GM12878 (cell line): ENCODE measurements around the gene UVRAG. TPM values are rescaled to one million over a fixed set of nuclear protein-coding genes. Genes with fewer than 3 reads are reported as not detected.

Experiments
- ATAC-seq: fragments of 200-7000 bp; cut with Tn5 transposase; 3 replicates; pipeline ENCODE4 v1.9.1; 2020; ENCODE audit warnings: mild to moderate bottlenecking, moderate library complexity
- BruUV-seq: library from RNA; stranded (reverse); fragments of 400-500 nt; replicated peaks from 2 replicates; lab custom pipeline; 2021; lab: Mats Ljungman, UMichigan
- CTCF ChIA-PET: fragments of 300-600 bp; sonication (Branson Sonifier 250); formaldehyde crosslinking; extraction: SDS; loops from one replicate; lab custom pipeline; 2021; ENCODE audit warnings: inconsistent platforms; lab: Yijun Ruan, JAX
- POLR2A ChIA-PET: fragments of 350-600 bp; formaldehyde crosslinking; extraction: SDS; loops from one replicate; lab custom pipeline; 2021; ENCODE audit warnings: inconsistent platforms; lab: Charles Lee
- RAD21 ChIA-PET: fragments of 300-600 bp; sonication (Branson Sonifier 250); formaldehyde crosslinking; loops from one replicate; lab custom pipeline; 2023; ENCODE audit warnings: antibody characterized with exemption; ENCODE audit not compliant: unreplicated experiment; lab: Charles Lee
- SMC1A ChIA-PET: fragments of 300-600 bp; sonication (Branson Sonifier 250); formaldehyde crosslinking; loops from one replicate; lab custom pipeline; 2023; ENCODE audit not compliant: unreplicated experiment, uncharacterized antibody; lab: Charles Lee
- DNase-seq: peaks from one replicate; pipeline ENCODE4 v3.0.0-alpha.2; 2011; ENCODE audit warnings: low read depth, low spot score
- FAIRE-seq: peaks from 3 replicates; lab custom pipeline; 2011; peaks lifted over from hg19 to GRCh38; lab: Jason Lieb, UNC
- H2AFZ ChIP-seq: 2 replicates; pipeline ENCODE4 v1.6.0; 2011; ENCODE audit warnings: low read depth, low read length, control low read depth; ENCODE audit not compliant: control insufficient read depth
- H3K27ac ChIP-seq: 2 replicates; pipeline ENCODE4 v1.5.1; 2011; ENCODE audit warnings: control low read depth; ENCODE audit not compliant: control insufficient read depth, insufficient read depth
- H3K27me3 ChIP-seq, 2 experiments: replicated peaks in 1 of 2; 2 replicates each; pipeline versions ENCODE4 v1.6.0 to v1.6.1; 2011; ENCODE audit warnings: low read length in 1 of 2; ENCODE audit not compliant: control insufficient read depth in 2 of 2, insufficient read depth in 2 of 2
- H3K36me3 ChIP-seq, 2 experiments: 2 replicates each; pipeline ENCODE4 v1.5.1; 2011; ENCODE audit warnings: low read length in 1 of 2; ENCODE audit not compliant: control insufficient read depth in 2 of 2, insufficient read depth in 2 of 2
- H3K4me1 ChIP-seq: 2 replicates; pipeline ENCODE4 v1.6.1; 2011; ENCODE audit warnings: mild to moderate bottlenecking, low read length, moderate library complexity, mixed read lengths; ENCODE audit not compliant: control insufficient read depth, insufficient read depth
- H3K4me2 ChIP-seq: 2 replicates; pipeline ENCODE4 v1.6.0; 2011; ENCODE audit warnings: control low read depth; ENCODE audit not compliant: control insufficient read depth, insufficient read depth
- H3K4me3 ChIP-seq: fragments of 200-600 bp; sonication (generic); 2 replicates; pipeline ENCODE4 v1.5.1; 2016
- H3K79me2 ChIP-seq: 2 replicates; pipeline ENCODE4 v1.6.0; 2011; ENCODE audit warnings: low read length; ENCODE audit not compliant: control insufficient read depth, insufficient read depth
- H3K9ac ChIP-seq: 2 replicates; pipeline ENCODE4 v1.8.0; 2011; ENCODE audit warnings: low read length, control low read depth, mixed read lengths; ENCODE audit not compliant: control insufficient read depth, insufficient read depth
- H3K9me3 ChIP-seq: replicated peaks from 3 replicates; pipeline ENCODE4 v1.5.1; 2011; ENCODE audit warnings: mild to moderate bottlenecking, low read length; ENCODE audit not compliant: control insufficient read depth, insufficient read depth
- H4K20me1 ChIP-seq: 2 replicates; pipeline ENCODE4 v1.6.0; 2011; ENCODE audit not compliant: control insufficient read depth, insufficient read depth
- MTA3 ChIP-seq: IDR thresholded peaks from 2 replicates; pipeline ENCODE4 v1.6.1; 2012; ENCODE audit warnings: low read length, inconsistent platforms, borderline replicate concordance
- WGBS: methylation state at CpG from one replicate; pipeline ENCODE4 v1.1.6; 2016; ENCODE audit warnings: low lambda C conversion rate; ENCODE audit not compliant: insufficient replicate concordance, insufficient coverage; ENCODE audit errors: missing lambda C conversion rate; 5-methylcytosine and 5-hydroxymethylcytosine counted together
- in situ Hi-C: fragments of 300-500 bp; cut with MboI; formaldehyde crosslinking; loops from 9 replicates; pipeline ENCODE4 v1.14.3; 2018; ENCODE audit warnings: mixed read lengths
- intact Hi-C: fragments of 100-400 bp; cut with micrococcal nuclease; formaldehyde crosslinking; loops from one replicate; pipeline ENCODE4 v1.14.2; 2022; ENCODE audit not compliant: unreplicated experiment
- polyA plus RNA-seq, 11 experiments: library from polyadenylated mRNA; depleted of rRNA in 4 of 11; unstranded in 6 of 11; stranded (reverse) in 5 of 11; fragments of >200 nt; fragmentation: Nextera tagmentation in 4 of 11; fragmentation: Illumina TruSeq in 1 of 11; extraction: Ambion mirVana in 4 of 11; extraction: Trizol in 1 of 11; gene quantifications; 1 replicate in 1 of 11; 2 replicates in 10 of 11; pipeline versions ENCODE4 v1.2.1 to v1.2.3, GENCODE V29; 2011 to 2016; ENCODE audit warnings: inconsistent platforms in 2 of 11, missing spikeins in 2 of 11, low read depth in 1 of 11
- total RNA-seq, 4 experiments: library from RNA; depleted of rRNA in 3 of 4; stranded (reverse); fragments of >200 nt in 3 of 4; fragmentation: Illumina TruSeq in 1 of 4; extraction: Trizol in 1 of 4; gene quantifications; 2 replicates each; pipeline versions ENCODE4 v1.2.1 to v1.2.3, GENCODE V29; 2013 to 2021
- TF ChIP-seq, protein P1 (sequence below): fragments of 450-650 bp; formaldehyde crosslinking; IDR thresholded peaks from 2 replicates; pipeline ENCODE4 v1.5.0; 2022; ENCODE audit warnings: mild to moderate bottlenecking, missing genetic modification characterization

Gene UVRAG
- total and polyA plus RNA-seq, 10 of the 15 experiments (the other 5 are each of a cell fraction or from before 2014, with no cell fraction given): 7.0 to 43.4 (median 37.0) TPM

DNA sequence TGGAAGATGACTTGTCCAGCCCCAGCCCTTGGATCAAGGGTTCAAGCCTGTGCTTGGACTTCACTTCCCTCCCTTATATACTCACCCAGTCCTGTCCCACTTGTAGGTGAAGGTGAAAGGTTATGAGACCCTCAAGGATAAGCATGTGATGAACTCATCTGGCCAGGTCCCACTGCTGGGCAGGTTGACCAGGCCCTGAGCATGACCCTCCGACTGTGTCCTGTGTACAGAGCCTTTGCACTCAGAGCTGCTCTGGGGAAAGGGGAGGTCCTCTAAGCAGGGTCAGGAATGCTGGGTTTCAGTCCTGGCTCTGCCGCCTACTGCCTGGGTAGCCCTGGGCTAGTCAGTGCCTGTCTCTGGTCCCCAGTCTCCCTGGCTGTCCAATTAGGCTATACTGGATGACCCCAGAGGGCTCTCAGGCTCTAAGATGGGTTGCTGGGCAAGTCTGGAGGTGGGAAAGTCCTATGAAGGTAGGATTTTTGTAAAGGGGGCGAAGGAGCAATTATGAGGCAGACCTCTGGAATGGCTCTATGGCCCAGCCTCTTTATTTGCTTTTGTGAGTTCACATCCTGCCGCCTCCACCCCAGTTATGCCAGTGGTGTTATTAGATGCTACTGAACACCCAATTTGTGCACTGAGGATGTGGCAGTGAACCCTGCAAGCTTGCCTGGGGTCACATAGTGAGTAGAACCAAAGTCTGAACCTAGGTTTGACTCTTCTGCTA, 32.3 kb upstream of the UVRAG start (continued):
- TF ChIP-seq, protein P1, sequence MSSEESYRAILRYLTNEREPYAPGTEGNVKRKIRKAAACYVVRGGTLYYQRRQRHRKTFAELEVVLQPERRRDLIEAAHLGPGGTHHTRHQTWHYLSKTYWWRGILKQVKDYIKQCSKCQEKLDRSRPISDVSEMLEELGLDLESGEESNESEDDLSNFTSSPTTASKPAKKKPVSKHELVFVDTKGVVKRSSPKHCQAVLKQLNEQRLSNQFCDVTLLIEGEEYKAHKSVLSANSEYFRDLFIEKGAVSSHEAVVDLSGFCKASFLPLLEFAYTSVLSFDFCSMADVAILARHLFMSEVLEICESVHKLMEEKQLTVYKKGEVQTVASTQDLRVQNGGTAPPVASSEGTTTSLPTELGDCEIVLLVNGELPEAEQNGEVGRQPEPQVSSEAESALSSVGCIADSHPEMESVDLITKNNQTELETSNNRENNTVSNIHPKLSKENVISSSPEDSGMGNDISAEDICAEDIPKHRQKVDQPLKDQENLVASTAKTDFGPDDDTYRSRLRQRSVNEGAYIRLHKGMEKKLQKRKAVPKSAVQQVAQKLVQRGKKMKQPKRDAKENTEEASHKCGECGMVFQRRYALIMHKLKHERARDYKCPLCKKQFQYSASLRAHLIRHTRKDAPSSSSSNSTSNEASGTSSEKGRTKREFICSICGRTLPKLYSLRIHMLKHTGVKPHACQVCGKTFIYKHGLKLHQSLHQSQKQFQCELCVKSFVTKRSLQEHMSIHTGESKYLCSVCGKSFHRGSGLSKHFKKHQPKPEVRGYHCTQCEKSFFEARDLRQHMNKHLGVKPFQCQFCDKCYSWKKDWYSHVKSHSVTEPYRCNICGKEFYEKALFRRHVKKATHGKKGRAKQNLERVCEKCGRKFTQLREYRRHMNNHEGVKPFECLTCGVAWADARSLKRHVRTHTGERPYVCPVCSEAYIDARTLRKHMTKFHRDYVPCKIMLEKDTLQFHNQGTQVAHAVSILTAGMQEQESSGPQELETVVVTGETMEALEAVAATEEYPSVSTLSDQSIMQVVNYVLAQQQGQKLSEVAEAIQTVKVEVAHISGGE: no peak

DNA sequence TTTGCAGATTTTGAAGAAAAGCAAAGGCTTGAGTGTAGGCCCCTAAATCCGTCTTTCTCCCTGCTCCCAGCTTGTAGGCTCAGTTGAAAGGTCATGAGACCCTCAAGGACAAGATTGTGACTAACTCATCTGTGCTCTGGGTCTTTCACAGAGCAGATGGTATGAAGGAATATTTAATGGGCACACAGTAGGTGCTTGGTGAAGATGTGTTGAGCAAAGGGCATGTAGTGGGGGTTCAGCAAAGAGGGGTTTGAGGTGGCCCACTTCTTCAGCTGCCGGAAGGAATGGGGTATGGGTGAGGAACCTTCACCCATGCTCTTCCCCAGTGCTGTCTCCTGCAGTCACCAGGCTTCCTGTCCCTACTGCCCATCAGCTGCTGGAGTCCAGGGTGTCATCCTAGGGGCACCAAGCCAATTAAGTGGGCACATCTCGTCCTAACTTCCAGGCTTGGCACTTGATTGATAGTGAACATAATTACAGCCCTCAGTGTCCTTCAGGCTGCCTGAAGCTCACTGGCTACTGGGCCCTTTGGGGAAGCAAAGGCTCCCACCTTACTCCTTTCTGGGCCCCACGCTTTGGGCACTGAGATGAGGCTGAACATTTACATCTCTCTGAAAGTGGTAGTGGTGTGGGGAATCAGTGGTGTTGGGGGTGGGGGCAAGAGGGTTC, 31.5 kb upstream of the UVRAG start:
- Histone ChIP-seq H3K27ac (no peak overlapping the region), H2AFZ (no peak overlapping the region), H3K4me2 (no peak overlapping the region), H3K9me3 (no peaks in the 10 kb centered on the region), H4K20me1 (no peaks in the 10 kb centered on the region), H3K79me2 (no peaks in the 10 kb centered on the region), H3K36me3 (no peaks in the 10 kb centered on the region; a peak in 2 of 4 replicates), H3K27me3 (no peaks in the 10 kb centered on the region), H3K9ac (no peak overlapping the region), H3K4me3 (no peak overlapping the region), H3K4me1 (no peaks in the 10 kb centered on the region)
- DNase-seq: no peak
- ChIA-PET SMC1A (no interaction called here), RAD21 (no interaction called here), POLR2A (no interaction called here), CTCF (interaction anchor here (3.3 kb wide), 1 partner anchor 19 kb away, joined by 16 read pairs; no protein-coding TSS in a partner anchor)
- intact Hi-C loops: no loop called here
- no peak for ATAC-seq
- in situ Hi-C loops: no loop called here
- no peak for FAIRE-seq
- no peak for TF ChIP-seq MTA3
- no TSS peak for BruUV-seq
- WGBS: 76% methylated on average over 4 of the region's 4 CpGs
